CD4-positive, alpha-beta T cell treated with Interleukin-1 beta for 1 hour (primary cell): ENCODE measurements around the gene UBXN11.
"Not testable (repeated sequence)": the region's sequence is repeated elsewhere in the genome, so short reads cannot be mapped to it uniquely, and the experiment has no call there.

ENCODE experiments used
- DNase-seq, 2 donors: peaks; one replicate each; pipeline ENCODE4 v3.0.0-alpha.2; 2020 to 2022

Gene UBXN11

GRCh38 chr1:26300578-26301275, 5.7 kb downstream of the UBXN11 start:
- DNase-seq = no peak

- no peak for DNase-seq
These were observed 8.7 kb downstream of the UBXN11 start for GRCh38 chr1:26297791-26298124.

GRCh38 chr1:26297057-26297790, 9.2 kb downstream of the UBXN11 start:
- DNase-seq = no peak

- DNase-seq = no peak
These were observed 9.9 kb downstream of the UBXN11 start for GRCh38 chr1:26296340-26297056.

- no peak for DNase-seq
These were observed 11.0 kb downstream of the UBXN11 start for GRCh38 chr1:26295194-26296138.

- no peak for DNase-seq
These were observed 12.4 kb downstream of the UBXN11 start for GRCh38 chr1:26293911-26294463.

- DNase-seq = not testable (repeated sequence)
These were observed 13.7 kb downstream of the UBXN11 start for GRCh38 chr1:26292735-26293134.

GRCh38 chr1:26291939-26292338, 14.5 kb downstream of the UBXN11 start:
- no peak for DNase-seq

GRCh38 chr1:26291433-26291832, 15.0 kb downstream of the UBXN11 start:
- no peak for DNase-seq

GRCh38 chr1:26290882-26291261, 15.6 kb downstream of the UBXN11 start:
- DNase-seq = no peak

GRCh38 chr1:26290122-26290881, 16.1 kb downstream of the UBXN11 start:
- DNase-seq = peak; percentile 28 to 59

- peak; percentile 41 to 83 for DNase-seq
These were observed 17.0 kb downstream of the UBXN11 start for GRCh38 chr1:26289158-26290059.

GRCh38 chr1:26288311-26288941, 18.0 kb downstream of the UBXN11 start:
- DNase-seq = peak; percentile 45 to 54

- DNase-seq = no peak
These were observed 18.6 kb downstream of the UBXN11 start for GRCh38 chr1:26287811-26288210.

GRCh38 chr1:26287033-26287711, 19.3 kb downstream of the UBXN11 start:
- DNase-seq = peak; percentile 78

- no peak for DNase-seq
These were observed 20.4 kb downstream of the UBXN11 start for GRCh38 chr1:26286064-26286416.

GRCh38 chr1:26285366-26286063, 20.9 kb downstream of the UBXN11 start:
- DNase-seq = peak; percentile 41 to 42

GRCh38 chr1:26284597-26285347, 21.7 kb downstream of the UBXN11 start:
- peak; percentile 91 to 92 for DNase-seq
